A549 (cell line): ENCODE results near the gene BAG3. TPM values are rescaled to one million over a fixed set of nuclear protein-coding genes. Genes with fewer than 3 reads are reported as not detected.

Experiments used
- ATAC-seq, 2 experiments: fragments of 200-7000 bp in 1 of 2; fragments of >200 bp in 1 of 2; cut with Nextera tagmentation in 1 of 2; cut with Tn5 transposase in 1 of 2; 3 replicates each; pipeline versions ENCODE4 v1.8.0 to v1.9.1; 2018 to 2020; ENCODE audit warnings: mild to moderate bottlenecking in 1 of 2, moderate library complexity in 1 of 2
- CTCF ChIA-PET: fragments of 300-600 bp; sonication (Branson Sonifier 250); formaldehyde crosslinking; extraction: SDS; loops from one replicate; lab custom pipeline; 2021; ENCODE audit warnings: antibody characterized with exemption, inconsistent platforms; lab: Yijun Ruan, JAX
- POLR2A ChIA-PET: fragments of 350-600 bp; formaldehyde crosslinking; extraction: SDS; loops from one replicate; lab custom pipeline; 2021; ENCODE audit warnings: antibody characterized with exemption, inconsistent platforms; lab: Yijun Ruan, JAX
- DNase-seq, 2 experiments: peaks; one replicate each; pipeline versions ENCODE4 v3.0.0 to v3.0.0-alpha.2; 2011 to 2016; ENCODE audit warnings: low read depth in 1 of 2, low spot score in 1 of 2
- FAIRE-seq: peaks from 2 replicates; lab custom pipeline; 2011; peaks lifted over from hg19 to GRCh38; lab: Jason Lieb, UNC
- H3K27ac ChIP-seq, 2 experiments: fragments of >200 bp; sonication (Bioruptor Twin); formaldehyde crosslinking; 3 replicates each; pipeline ENCODE4 v1.5.1; 2016 to 2017
- H3K4me1 ChIP-seq: fragments of >200 bp; sonication (Bioruptor Twin); formaldehyde crosslinking; 3 replicates; pipeline ENCODE4 v1.6.1; 2016
- H3K4me2 ChIP-seq: fragments of >200 bp; sonication (Bioruptor Twin); formaldehyde crosslinking; 3 replicates; pipeline ENCODE4 v1.6.1; 2016
- H3K4me3 ChIP-seq: fragments of >200 bp; sonication (Bioruptor Twin); formaldehyde crosslinking; 3 replicates; pipeline ENCODE4 v1.5.1; 2016
- H3K9me3 ChIP-seq: fragments of >200 bp; sonication (Bioruptor Twin); formaldehyde crosslinking; 3 replicates; pipeline ENCODE4 v1.6.1; 2016
- CBX2 ChIP-seq: fragments of 200-600 bp; sonication (generic); IDR thresholded peaks from 2 replicates; pipeline ENCODE4 v1.6.1; 2016; ENCODE audit warnings: low read depth, mild to moderate bottlenecking, borderline replicate concordance
- CHD2 ChIP-seq: fragments of 150-350 bp; IDR thresholded peaks from 2 replicates; pipeline ENCODE4 v1.6.1; 2014; ENCODE audit warnings: low read length; ENCODE audit not compliant: partially characterized antibody
- CHD4 ChIP-seq: fragments of 200-600 bp; sonication (generic); IDR thresholded peaks from 2 replicates; pipeline ENCODE4 v1.6.1; 2016; ENCODE audit warnings: antibody characterized with exemption, mild to moderate bottlenecking, borderline replicate concordance
- EHF ChIP-seq: fragments of 250-450 bp; sonication (Bioruptor Pico); IDR thresholded peaks from 2 replicates; pipeline ENCODE4 v1.5.0; 2020; ENCODE audit warnings: mild to moderate bottlenecking
- FOSL2 ChIP-seq, 2 experiments: fragments of 450-650 bp in 1 of 2; fragments of >200 bp in 1 of 2; sonication (Bioruptor Twin) in 1 of 2; formaldehyde crosslinking; IDR thresholded peaks; 2 replicates each; pipeline versions ENCODE4 v1.5.0 to v1.6.1; 2016 to 2020; ENCODE audit warnings: mild to moderate bottlenecking in 1 of 2, moderate library complexity in 1 of 2
- GATA3 ChIP-seq: IDR thresholded peaks from 2 replicates; pipeline ENCODE4 v1.6.1; 2012; ENCODE audit warnings: borderline replicate concordance
- HEYL ChIP-seq: fragments of 250-450 bp; sonication (Bioruptor Pico); IDR thresholded peaks from 2 replicates; pipeline ENCODE4 v1.8.0; 2021; ENCODE audit warnings: mild to moderate bottlenecking, moderate library complexity
- HOXB13 ChIP-seq: fragments of 250-450 bp; sonication (Bioruptor Pico); IDR thresholded peaks from 2 replicates; pipeline ENCODE4 v1.5.0; 2020; ENCODE audit warnings: low read depth, mild to moderate bottlenecking, moderate library complexity
- JUNB ChIP-seq: fragments of >200 bp; sonication (Bioruptor Twin); formaldehyde crosslinking; IDR thresholded peaks from 2 replicates; pipeline ENCODE4 v1.6.1; 2016
- POLR2A ChIP-seq: IDR thresholded peaks from 2 replicates; pipeline ENCODE4 v1.6.1; 2012; ENCODE audit warnings: mild to moderate bottlenecking, low read length
- POLR2AphosphoS2 ChIP-seq: conservative IDR thresholded peaks from 2 replicates; pipeline ENCODE4 v1.6.1; 2012; ENCODE audit warnings: low read length, improper control_type of control experiment, inconsistent platforms
- RAD21 ChIP-seq, 2 experiments: fragments of >200 bp in 1 of 2; sonication (Bioruptor Twin) in 1 of 2; formaldehyde crosslinking in 1 of 2; IDR thresholded peaks in 1 of 2; conservative IDR thresholded peaks in 1 of 2; 2 replicates in 1 of 2; 3 replicates in 1 of 2; pipeline ENCODE4 v1.6.1; 2012 to 2018; ENCODE audit warnings: inconsistent platforms in 1 of 2
- SREBF2 ChIP-seq: fragments of 450-650 bp; IDR thresholded peaks from 2 replicates; pipeline ENCODE4 v1.6.1; 2014; ENCODE audit warnings: mild to moderate bottlenecking, moderate library complexity
- ZFP36 ChIP-seq: fragments of 450-650 bp; IDR thresholded peaks from 2 replicates; pipeline ENCODE4 v1.6.1; 2014; ENCODE audit warnings: borderline replicate concordance; ENCODE audit not compliant: partially characterized antibody
- WGBS: methylation state at CpG from one replicate; pipeline ENCODE4 v1.1.6; 2017; ENCODE audit errors: missing lambda C conversion rate; 5-methylcytosine and 5-hydroxymethylcytosine counted together
- polyA plus RNA-seq, 4 experiments: library from polyadenylated mRNA; depleted of rRNA in 3 of 4; stranded (reverse); fragments of >200 nt; fragmentation: RNase III in 1 of 4; extraction: RNeasy Plus Mini Kit Qiagen cat#74134 plus additional on column Dnase treatment in 1 of 4; gene quantifications; 2 replicates in 3 of 4; 3 replicates in 1 of 4; pipeline ENCODE4 v1.2.3, GENCODE V29; 2011 to 2017
- TF ChIP-seq, protein P1 (sequence below): fragments of >200 bp; sonication (Bioruptor Twin); formaldehyde crosslinking; IDR thresholded peaks from 2 replicates; pipeline ENCODE4 v1.6.1; 2016
- TF ChIP-seq, protein P2 (sequence below): IDR thresholded peaks from 2 replicates; pipeline ENCODE4 v1.6.1; 2012
- TF ChIP-seq, protein P3 (sequence below): fragments of 250-450 bp; sonication (Bioruptor Pico); IDR thresholded peaks from 2 replicates; pipeline ENCODE4 v1.5.0; 2021; ENCODE audit warnings: mild to moderate bottlenecking, moderate library complexity, borderline replicate concordance
- TF ChIP-seq, protein P4 (sequence below): fragments of 200-600 bp; sonication (generic); IDR thresholded peaks from 2 replicates; pipeline ENCODE4 v1.6.1; 2016; ENCODE audit warnings: antibody characterized with exemption, mild to moderate bottlenecking, moderate library complexity
- TF ChIP-seq, protein P5 (sequence below): IDR thresholded peaks from 2 replicates; pipeline ENCODE4 v1.6.1; 2012; ENCODE audit warnings: low read depth, borderline replicate concordance

BAG3 gene
- polyA plus RNA-seq, 2 of the 4 experiments (the other 2 are of a cell fraction): 10.7 to 58.4 TPM

GRCh38 chr10:119686465-119687191, 35.4 kb downstream of the BAG3 start (continued):
- TF ChIP-seq, protein P1, sequence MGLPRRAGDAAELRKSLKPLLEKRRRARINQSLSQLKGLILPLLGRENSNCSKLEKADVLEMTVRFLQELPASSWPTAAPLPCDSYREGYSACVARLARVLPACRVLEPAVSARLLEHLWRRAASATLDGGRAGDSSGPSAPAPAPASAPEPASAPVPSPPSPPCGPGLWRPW: no peak
- TF ChIP-seq, protein P2, sequence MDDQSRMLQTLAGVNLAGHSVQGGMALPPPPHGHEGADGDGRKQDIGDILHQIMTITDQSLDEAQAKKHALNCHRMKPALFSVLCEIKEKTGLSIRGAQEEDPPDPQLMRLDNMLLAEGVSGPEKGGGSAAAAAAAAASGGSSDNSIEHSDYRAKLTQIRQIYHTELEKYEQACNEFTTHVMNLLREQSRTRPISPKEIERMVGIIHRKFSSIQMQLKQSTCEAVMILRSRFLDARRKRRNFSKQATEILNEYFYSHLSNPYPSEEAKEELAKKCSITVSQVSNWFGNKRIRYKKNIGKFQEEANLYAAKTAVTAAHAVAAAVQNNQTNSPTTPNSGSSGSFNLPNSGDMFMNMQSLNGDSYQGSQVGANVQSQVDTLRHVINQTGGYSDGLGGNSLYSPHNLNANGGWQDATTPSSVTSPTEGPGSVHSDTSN: no peak
- no peak for TF ChIP-seq ZFP36

DNA sequence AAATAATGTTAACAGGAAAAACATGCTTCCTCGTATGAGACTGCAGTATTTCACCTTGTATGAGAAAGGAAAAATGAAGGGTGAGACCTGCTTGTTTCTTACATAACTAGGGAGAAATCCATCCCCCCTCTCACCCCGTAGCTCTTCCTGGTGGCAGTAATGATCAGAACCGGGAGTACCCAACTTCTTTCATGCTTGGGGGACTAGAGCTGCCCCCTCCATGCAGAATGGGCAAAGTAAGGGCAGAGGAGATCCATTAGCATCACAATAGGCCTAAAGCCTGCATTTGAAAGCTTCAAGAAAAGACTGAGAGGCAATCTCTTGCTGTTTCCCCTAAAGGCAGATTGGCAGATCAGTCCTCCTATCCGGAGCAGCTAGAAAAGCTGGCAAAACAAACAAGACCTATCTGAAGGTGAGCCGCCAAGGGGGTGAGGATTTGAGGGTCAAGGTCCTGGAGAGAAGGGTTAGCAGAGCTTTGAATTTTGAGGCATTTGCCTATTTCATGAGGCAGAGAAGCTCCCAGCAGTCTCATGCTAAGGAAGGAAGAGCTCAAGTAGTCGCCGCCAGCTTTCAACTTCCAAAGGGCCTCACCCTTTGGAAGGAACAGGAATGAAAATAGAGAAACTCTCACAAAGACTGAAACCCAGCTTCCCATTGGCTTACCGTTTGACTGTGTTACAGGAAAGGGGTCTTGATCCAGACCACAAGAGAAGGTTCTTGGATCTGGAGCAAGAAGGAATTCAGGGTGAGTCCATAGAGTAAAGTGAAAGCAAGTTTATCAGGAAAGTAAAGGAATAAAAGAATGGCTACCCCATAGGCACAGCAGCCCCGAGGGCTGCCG, 36.2 kb downstream of the BAG3 start:
- TF ChIP-seq HEYL (CRISPR knock-in tag) (no peak), CBX2 (no peak), ZFP36 (no peak), POLR2A (no peak)
- TF ChIP-seq, protein P3, sequence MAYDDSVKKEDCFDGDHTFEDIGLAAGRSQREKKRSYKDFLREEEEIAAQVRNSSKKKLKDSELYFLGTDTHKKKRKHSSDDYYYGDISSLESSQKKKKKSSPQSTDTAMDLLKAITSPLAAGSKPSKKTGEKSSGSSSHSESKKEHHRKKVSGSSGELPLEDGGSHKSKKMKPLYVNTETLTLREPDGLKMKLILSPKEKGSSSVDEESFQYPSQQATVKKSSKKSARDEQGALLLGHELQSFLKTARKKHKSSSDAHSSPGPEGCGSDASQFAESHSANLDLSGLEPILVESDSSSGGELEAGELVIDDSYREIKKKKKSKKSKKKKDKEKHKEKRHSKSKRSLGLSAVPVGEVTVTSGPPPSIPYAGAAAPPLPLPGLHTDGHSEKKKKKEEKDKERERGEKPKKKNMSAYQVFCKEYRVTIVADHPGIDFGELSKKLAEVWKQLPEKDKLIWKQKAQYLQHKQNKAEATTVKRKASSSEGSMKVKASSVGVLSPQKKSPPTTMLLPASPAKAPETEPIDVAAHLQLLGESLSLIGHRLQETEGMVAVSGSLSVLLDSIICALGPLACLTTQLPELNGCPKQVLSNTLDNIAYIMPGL (CRISPR knock-in tag): no peak
- WGBS: 77% methylated on average over 10 of the region's 10 CpGs
- Histone ChIP-seq H3K9me3 (no peaks in the 10 kb centered on the region), H3K4me1 (peaks cover 5% of the 10 kb centered on the region), H3K27ac (no peak overlapping the region), H3K4me2 (no peak overlapping the region), H3K4me3 (no peak overlapping the region)
- FAIRE-seq (no peak), DNase-seq (no peak), ATAC-seq (no peak)
- ChIA-PET POLR2A (interaction anchor here (1.5 kb wide), 1 partner anchor 38 kb away, joined by 3 read pairs; the partner anchor contains the start of gene INPP5F), CTCF (interaction anchor here (0.6 to 5.7 kb wide), 41 partner anchors 10 to 595 kb away, joined by 3 to 66 read pairs (median 5); partner anchors contain the start of genes INPP5F, MCMBP and SEC23IP)

DNA sequence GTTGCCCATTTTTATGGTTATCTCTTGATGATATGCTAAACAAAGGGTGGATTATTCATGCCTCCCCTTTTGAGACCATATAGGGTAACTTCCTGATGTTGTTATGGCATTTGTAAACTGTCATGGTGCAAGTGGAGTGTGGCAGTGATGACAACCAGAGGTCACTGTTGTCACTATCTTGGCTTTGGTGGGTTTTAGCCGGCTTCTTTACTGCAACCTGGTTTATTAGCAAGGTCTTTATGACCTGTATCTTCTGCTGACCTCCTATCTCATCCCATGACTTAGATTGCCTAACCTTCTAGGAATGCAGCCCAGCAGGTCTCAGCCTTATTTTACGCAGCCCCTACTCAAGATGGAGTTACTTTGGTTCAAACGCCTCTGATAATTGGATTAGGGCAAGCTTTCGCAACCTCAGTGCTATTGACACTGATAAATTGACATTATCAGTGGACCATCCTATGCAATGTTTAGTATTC, 36.9 kb downstream of the BAG3 start:
- Histone ChIP-seq H3K4me3 (no peak overlapping the region), H3K9me3 (no peaks in the 10 kb centered on the region), H3K4me2 (no peak overlapping the region), H3K27ac (no peak overlapping the region), H3K4me1 (no peaks in the 10 kb centered on the region)
- TF ChIP-seq EHF (CRISPR knock-in tag) (no peak), CHD4 (no peak), JUNB (no peak), RAD21 (conservative IDR thresholded peaks at IDR 0.05 in 1 of 2, IDR thresholded peaks at IDR 0.05 in 1 of 2) (no peak), SREBF2 (no peak), HOXB13 (CRISPR knock-in tag) (no peak), FOSL2 (IDR thresholded peaks at IDR 0.05) (no peak), FOSL2 (CRISPR knock-in tag; IDR thresholded peaks at IDR 0.05) (no peak), GATA3 (no peak), POLR2AphosphoS2 (no peak), CHD2 (no peak)
- TF ChIP-seq, protein P2: no peak
- TF ChIP-seq, protein P3 (CRISPR knock-in tag): no peak
- TF ChIP-seq, protein P4, sequence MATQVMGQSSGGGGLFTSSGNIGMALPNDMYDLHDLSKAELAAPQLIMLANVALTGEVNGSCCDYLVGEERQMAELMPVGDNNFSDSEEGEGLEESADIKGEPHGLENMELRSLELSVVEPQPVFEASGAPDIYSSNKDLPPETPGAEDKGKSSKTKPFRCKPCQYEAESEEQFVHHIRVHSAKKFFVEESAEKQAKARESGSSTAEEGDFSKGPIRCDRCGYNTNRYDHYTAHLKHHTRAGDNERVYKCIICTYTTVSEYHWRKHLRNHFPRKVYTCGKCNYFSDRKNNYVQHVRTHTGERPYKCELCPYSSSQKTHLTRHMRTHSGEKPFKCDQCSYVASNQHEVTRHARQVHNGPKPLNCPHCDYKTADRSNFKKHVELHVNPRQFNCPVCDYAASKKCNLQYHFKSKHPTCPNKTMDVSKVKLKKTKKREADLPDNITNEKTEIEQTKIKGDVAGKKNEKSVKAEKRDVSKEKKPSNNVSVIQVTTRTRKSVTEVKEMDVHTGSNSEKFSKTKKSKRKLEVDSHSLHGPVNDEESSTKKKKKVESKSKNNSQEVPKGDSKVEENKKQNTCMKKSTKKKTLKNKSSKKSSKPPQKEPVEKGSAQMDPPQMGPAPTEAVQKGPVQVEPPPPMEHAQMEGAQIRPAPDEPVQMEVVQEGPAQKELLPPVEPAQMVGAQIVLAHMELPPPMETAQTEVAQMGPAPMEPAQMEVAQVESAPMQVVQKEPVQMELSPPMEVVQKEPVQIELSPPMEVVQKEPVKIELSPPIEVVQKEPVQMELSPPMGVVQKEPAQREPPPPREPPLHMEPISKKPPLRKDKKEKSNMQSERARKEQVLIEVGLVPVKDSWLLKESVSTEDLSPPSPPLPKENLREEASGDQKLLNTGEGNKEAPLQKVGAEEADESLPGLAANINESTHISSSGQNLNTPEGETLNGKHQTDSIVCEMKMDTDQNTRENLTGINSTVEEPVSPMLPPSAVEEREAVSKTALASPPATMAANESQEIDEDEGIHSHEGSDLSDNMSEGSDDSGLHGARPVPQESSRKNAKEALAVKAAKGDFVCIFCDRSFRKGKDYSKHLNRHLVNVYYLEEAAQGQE: no peak
- TF ChIP-seq, protein P5, sequence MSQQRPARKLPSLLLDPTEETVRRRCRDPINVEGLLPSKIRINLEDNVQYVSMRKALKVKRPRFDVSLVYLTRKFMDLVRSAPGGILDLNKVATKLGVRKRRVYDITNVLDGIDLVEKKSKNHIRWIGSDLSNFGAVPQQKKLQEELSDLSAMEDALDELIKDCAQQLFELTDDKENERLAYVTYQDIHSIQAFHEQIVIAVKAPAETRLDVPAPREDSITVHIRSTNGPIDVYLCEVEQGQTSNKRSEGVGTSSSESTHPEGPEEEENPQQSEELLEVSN: no peak
- DNase-seq: no peak
- POLR2A ChIA-PET: no interaction called here
- CTCF ChIA-PET: interaction anchor here (1.2 to 5.7 kb wide), 17 partner anchors 9 to 172 kb away, joined by 3 to 66 read pairs (median 11); partner anchors contain the start of gene INPP5F
- 85% methylated on average over 4 of the region's 4 CpGs for WGBS
- no peak for ATAC-seq
- FAIRE-seq: no peak
